ENCODE results near the gene POMC.

- TF ChIP-seq CTCF (IDR thresholded peaks at IDR 0.05): no peak
- TF ChIP-seq EZH2 (IDR thresholded peaks at IDR 0.05; ENCODE audit: borderline replicate concordance, insufficient read depth, low read depth, low read length, poor library complexity, severe bottlenecking): no peak
Observed at GRCh38 chr2:25132299-25132635, 36.1 kb downstream of the POMC start.
